ENCODE data around the gene MLLT3.

GRCh38 chr9:20558566-20559016 lies 63.7 kb downstream of the MLLT3 start:
- no peak for TF ChIP-seq CTCF (IDR thresholded peaks at IDR 0.05)
- TF ChIP-seq POLR2A (IDR thresholded peaks at IDR 0.05), result no peak

Data from right lobe of liver (tissue), 4 donors.